ENCODE measurements around the gene RAB6A. TPM values are rescaled to one million over a fixed set of nuclear protein-coding genes. Genes with fewer than 3 reads are reported as not detected.

Gene RAB6A
- total RNA-seq, 1 experiment from 2014 or later: 105 TPM

DNA sequence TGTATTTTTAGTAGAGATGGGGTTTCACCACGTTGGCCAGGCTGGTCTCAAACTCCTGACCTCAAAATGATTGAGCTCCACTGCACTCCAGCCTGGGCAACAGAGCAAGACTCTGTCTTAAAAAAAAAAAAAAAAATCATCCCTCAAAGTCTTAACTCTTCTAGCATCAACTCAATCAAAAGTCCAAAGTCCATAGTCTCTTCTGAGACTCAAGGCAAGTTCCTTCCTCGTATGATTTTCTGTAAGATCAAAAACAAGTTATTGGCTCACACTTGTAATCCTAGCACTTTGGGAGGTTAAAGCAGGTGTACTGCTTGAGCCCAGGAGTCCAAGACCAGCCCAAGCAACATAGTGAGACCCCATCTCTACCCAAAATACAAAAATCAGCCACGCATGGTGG lies 90.1 kb downstream of the RAB6A start:
- no peaks in the 10 kb centered on the region for H3K27me3 ChIP-seq (replicated peaks; ENCODE audit: insufficient read depth, low read depth, low read length, poor library complexity)
- H3K4me3 ChIP-seq (ENCODE audit: low read depth, low read length, poor library complexity, severe bottlenecking): no peak overlapping the region
- BruUV-seq (replicated peaks): no TSS peak
- no peak for DNase-seq (ENCODE audit: low spot score)
- H3K27ac ChIP-seq (ENCODE audit: low read depth, low read length, poor library complexity, severe bottlenecking): no peak overlapping the region
- no peak for TF ChIP-seq CTCF (conservative IDR thresholded peaks at IDR 0.05; ENCODE audit: low read depth, low read length)
- TF ChIP-seq EZH2 (IDR thresholded peaks at IDR 0.05; ENCODE audit: borderline replicate concordance, low read depth, low read length, poor library complexity, severe bottlenecking): no peak
- no peaks in the 10 kb centered on the region for H3K36me3 ChIP-seq (ENCODE audit: insufficient read depth, low read length, poor library complexity, severe bottlenecking)
- ChIA-PET CTCF (no interaction called here), POLR2A (ENCODE audit: low non-redundant PET) (no interaction called here)
- intact Hi-C loops (cut with micrococcal nuclease; ENCODE audit: unreplicated experiment): no loop called here
- H3K4me1 ChIP-seq (ENCODE audit: insufficient read depth, low read length, poor library complexity, severe bottlenecking): no peaks in the 10 kb centered on the region
- H3K9me3 ChIP-seq (ENCODE audit: low read depth, low read length, poor library complexity, severe bottlenecking): no peaks in the 10 kb centered on the region

GRCh38 chr11:73667891-73668290 lies 93.0 kb downstream of the RAB6A start:
- CTCF ChIA-PET: no interaction called here

DNA sequence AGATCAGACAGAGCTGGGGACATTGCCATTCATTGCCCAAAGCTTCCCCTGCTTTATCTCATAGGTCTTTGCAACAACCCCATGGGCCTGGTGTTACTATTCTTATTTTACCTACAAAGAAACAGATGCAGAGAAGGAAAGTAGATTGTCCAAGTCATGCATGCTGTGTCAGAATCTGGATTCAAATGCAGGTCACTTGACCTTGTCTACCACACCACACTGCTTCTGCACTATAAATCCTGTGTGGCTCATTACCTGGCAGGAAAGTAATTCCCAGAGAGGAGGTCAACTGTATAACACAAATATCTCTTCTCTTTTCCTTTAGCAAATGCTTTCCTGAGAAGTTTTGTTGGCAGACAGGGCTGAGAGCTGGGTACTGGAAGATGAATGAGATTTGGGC lies 96.0 kb downstream of the RAB6A start:
- TF ChIP-seq CTCF (conservative IDR thresholded peaks at IDR 0.05; ENCODE audit: low read depth, low read length): no peak
- TF ChIP-seq EZH2 (IDR thresholded peaks at IDR 0.05; ENCODE audit: borderline replicate concordance, low read depth, low read length, poor library complexity, severe bottlenecking): no peak
- Histone ChIP-seq H3K4me1 (ENCODE audit: insufficient read depth, low read length, poor library complexity, severe bottlenecking) (no peaks in the 10 kb centered on the region), H3K27me3 (replicated peaks; ENCODE audit: insufficient read depth, low read depth, low read length, poor library complexity) (no peaks in the 10 kb centered on the region), H3K27ac (ENCODE audit: low read depth, low read length, poor library complexity, severe bottlenecking) (no peak overlapping the region), H3K4me3 (ENCODE audit: low read depth, low read length, poor library complexity, severe bottlenecking) (no peak overlapping the region), H3K36me3 (ENCODE audit: insufficient read depth, low read length, poor library complexity, severe bottlenecking) (no peaks in the 10 kb centered on the region), H3K9me3 (ENCODE audit: low read depth, low read length, poor library complexity, severe bottlenecking) (no peaks in the 10 kb centered on the region)
- DNase-seq (ENCODE audit: low spot score): no peak
- intact Hi-C loops (cut with micrococcal nuclease; ENCODE audit: unreplicated experiment): loop anchor here (10.0 kb wide), 1 partner anchor 270 kb away; no protein-coding TSS in a partner anchor
- BruUV-seq (replicated peaks): no TSS peak
- CTCF ChIA-PET: no interaction called here
- POLR2A ChIA-PET (ENCODE audit: low non-redundant PET): no interaction called here

More at GRCh38 chr11:73667891-73668290, 93.0 kb downstream of the RAB6A start:
- H3K36me3 ChIP-seq (ENCODE audit: insufficient read depth, low read length, poor library complexity, severe bottlenecking): no peaks in the 10 kb centered on the region
- intact Hi-C loops (cut with micrococcal nuclease; ENCODE audit: unreplicated experiment): loop anchor here (10.0 kb wide), 1 partner anchor 267 kb away; no protein-coding TSS in a partner anchor
- H3K27ac ChIP-seq (ENCODE audit: low read depth, low read length, poor library complexity, severe bottlenecking): no peak overlapping the region
- BruUV-seq (replicated peaks): no TSS peak
- DNase-seq (ENCODE audit: low spot score): no peak
- no peak for TF ChIP-seq EZH2 (IDR thresholded peaks at IDR 0.05; ENCODE audit: borderline replicate concordance, low read depth, low read length, poor library complexity, severe bottlenecking)
- no peak for TF ChIP-seq CTCF (conservative IDR thresholded peaks at IDR 0.05; ENCODE audit: low read depth, low read length)
- POLR2A ChIA-PET (ENCODE audit: low non-redundant PET): no interaction called here
- H3K4me3 ChIP-seq (ENCODE audit: low read depth, low read length, poor library complexity, severe bottlenecking): no peak overlapping the region
- no peaks in the 10 kb centered on the region for H3K4me1 ChIP-seq (ENCODE audit: insufficient read depth, low read length, poor library complexity, severe bottlenecking)
- no peaks in the 10 kb centered on the region for H3K27me3 ChIP-seq (replicated peaks; ENCODE audit: insufficient read depth, low read depth, low read length, poor library complexity)
- H3K9me3 ChIP-seq (ENCODE audit: low read depth, low read length, poor library complexity, severe bottlenecking): no peaks in the 10 kb centered on the region

Measured in A673 (cell line).